ENCODE measurements around the gene POU2F1. TPM values are rescaled to one million over a fixed set of nuclear protein-coding genes. Genes with fewer than 3 reads are reported as not detected.

Gene POU2F1
- total and polyA plus RNA-seq, 5 donors from 2014 or later, result 5.2 to 35.3 (median 10.0) TPM

GRCh38 chr1:167467752-167468151 is 247.1 kb downstream of the POU2F1 start:
- ATAC-seq (ENCODE audit: low read depth in 2 of 2) (no peak), DNase-seq (no peak)
- H3K9me3 Mint-ChIP-seq, result no peaks in the 10 kb centered on the region
- no peaks in the 10 kb centered on the region for H3K9me3 ChIP-seq (ENCODE audit: control insufficient read depth in 2 of 2, low read length in 2 of 2)
- peak overlapping the region; percentile 10 to 65 (median 36) for H3K4me3 Mint-ChIP-seq
- peaks cover 83% of the 10 kb centered on the region for H3K4me1 ChIP-seq (ENCODE audit: control insufficient read depth, insufficient read depth, low read length, poor library complexity, severe bottlenecking)
- H3K4me3 ChIP-seq (ENCODE audit: low read depth, low read length), result no peak overlapping the region
- H3K36me3 Mint-ChIP-seq, result peaks cover 21% of the 10 kb centered on the region
- peaks cover 40 to 96% (median 71%) of the 10 kb centered on the region in 4 donors for H3K4me1 Mint-ChIP-seq
- H3K27me3 Mint-ChIP-seq, result no peaks in the 10 kb centered on the region
- peaks cover 51% of the 10 kb centered on the region for H3K36me3 ChIP-seq (ENCODE audit: control insufficient read depth, insufficient read depth, low read length)
- H3K27ac ChIP-seq (ENCODE audit: insufficient read depth, low read length, poor library complexity, severe bottlenecking), result peak overlapping the region; percentile 55
- H3K27me3 ChIP-seq (ENCODE audit: control insufficient read depth, insufficient read depth, low read length), result no peaks in the 10 kb centered on the region
- H3K27ac Mint-ChIP-seq, result peak overlapping the region; percentile 69 to 87 (median 81)

- no peak for ATAC-seq (ENCODE audit: low read depth in 2 of 2)
- DNase-seq, result no peak
- Mint-ChIP-seq H3K27ac (peak overlapping the region; percentile 81 to 96 (median 87)), H3K4me3 (peak overlapping the region; percentile 23 to 70 (median 52)), H3K27me3 (no peaks in the 10 kb centered on the region), H3K4me1 (peaks cover 50 to 96% (median 70%) of the 10 kb centered on the region in 4 donors), H3K9me3 (no peaks in the 10 kb centered on the region), H3K36me3 (peaks cover 14% of the 10 kb centered on the region)
- Histone ChIP-seq H3K36me3 (ENCODE audit: control insufficient read depth, insufficient read depth, low read length) (peaks cover 44% of the 10 kb centered on the region), H3K4me1 (ENCODE audit: control insufficient read depth, insufficient read depth, low read length, poor library complexity, severe bottlenecking) (peaks cover 83% of the 10 kb centered on the region), H3K9me3 (ENCODE audit: control insufficient read depth in 2 of 2, low read length in 2 of 2) (no peaks in the 10 kb centered on the region), H3K27ac (ENCODE audit: insufficient read depth, low read length, poor library complexity, severe bottlenecking) (peak overlapping the region; percentile 27), H3K27me3 (ENCODE audit: control insufficient read depth, insufficient read depth, low read length) (no peaks in the 10 kb centered on the region), H3K4me3 (ENCODE audit: low read depth, low read length) (peak overlapping the region; percentile 4)
Measured at GRCh38 chr1:167469280-167469965, 248.7 kb downstream of the POU2F1 start.

- no peaks in the 10 kb centered on the region for H3K27me3 Mint-ChIP-seq
- peak overlapping the region in 3 of 4 donors; percentile 48 to 50 (median 50) for H3K4me3 Mint-ChIP-seq
- Histone ChIP-seq H3K9me3 (ENCODE audit: control insufficient read depth in 2 of 2, low read length in 2 of 2) (no peaks in the 10 kb centered on the region), H3K27me3 (ENCODE audit: control insufficient read depth, insufficient read depth, low read length) (no peaks in the 10 kb centered on the region), H3K36me3 (ENCODE audit: control insufficient read depth, insufficient read depth, low read length) (peaks cover 33% of the 10 kb centered on the region), H3K27ac (ENCODE audit: insufficient read depth, low read length, poor library complexity, severe bottlenecking) (peak overlapping the region; percentile 48), H3K4me3 (ENCODE audit: low read depth, low read length) (no peak overlapping the region), H3K4me1 (ENCODE audit: control insufficient read depth, insufficient read depth, low read length, poor library complexity, severe bottlenecking) (peaks cover 85% of the 10 kb centered on the region)
- H3K36me3 Mint-ChIP-seq, result peaks cover 8% of the 10 kb centered on the region
- H3K27ac Mint-ChIP-seq, result peak overlapping the region; percentile 78 to 90 (median 88)
- no peak for DNase-seq
- ATAC-seq (ENCODE audit: low read depth in 2 of 2), result no peak
- H3K9me3 Mint-ChIP-seq, result no peaks in the 10 kb centered on the region
- peaks cover 41 to 96% (median 67%) of the 10 kb centered on the region in 4 donors for H3K4me1 Mint-ChIP-seq
Measured at GRCh38 chr1:167471568-167471967, 250.9 kb downstream of the POU2F1 start.

- H3K27me3 ChIP-seq (ENCODE audit: control insufficient read depth, insufficient read depth, low read length), result no peaks in the 10 kb centered on the region
- H3K4me3 ChIP-seq (ENCODE audit: low read depth, low read length), result peak overlapping the region; percentile 72
- peaks cover 22% of the 10 kb centered on the region for H3K36me3 Mint-ChIP-seq
- peak in 1 of 2 donors; percentile 13 for ATAC-seq (ENCODE audit: low read depth in 2 of 2)
- peaks cover 45 to 96% (median 70%) of the 10 kb centered on the region in 4 donors for H3K4me1 Mint-ChIP-seq
- H3K27ac Mint-ChIP-seq, result peak overlapping the region; percentile 78 to 98 (median 90)
- H3K27ac ChIP-seq (ENCODE audit: insufficient read depth, low read length, poor library complexity, severe bottlenecking), result peak overlapping the region; percentile 74
- DNase-seq, result no peak
- peak overlapping the region; percentile 39 to 84 (median 82) for H3K4me3 Mint-ChIP-seq
- H3K9me3 ChIP-seq (ENCODE audit: control insufficient read depth in 2 of 2, low read length in 2 of 2), result no peaks in the 10 kb centered on the region
- no peaks in the 10 kb centered on the region for H3K27me3 Mint-ChIP-seq
- H3K4me1 ChIP-seq (ENCODE audit: control insufficient read depth, insufficient read depth, low read length, poor library complexity, severe bottlenecking), result peaks cover 88% of the 10 kb centered on the region
- H3K9me3 Mint-ChIP-seq, result no peaks in the 10 kb centered on the region
- H3K36me3 ChIP-seq (ENCODE audit: control insufficient read depth, insufficient read depth, low read length), result peaks cover 30% of the 10 kb centered on the region
Measured at GRCh38 chr1:167472752-167473521, 252.3 kb downstream of the POU2F1 start.

GRCh38 chr1:167473761-167474160 is 253.1 kb downstream of the POU2F1 start:
- H3K9me3 Mint-ChIP-seq, result no peaks in the 10 kb centered on the region
- peak in 2 of 3 donors; percentile 33 to 52 for DNase-seq
- H3K4me3 Mint-ChIP-seq, result peak overlapping the region; percentile 79 to 87 (median 82)
- peak overlapping the region; percentile 72 for H3K4me3 ChIP-seq (ENCODE audit: low read depth, low read length)
- peaks cover 43 to 95% (median 68%) of the 10 kb centered on the region in 4 donors for H3K4me1 Mint-ChIP-seq
- peaks cover 29% of the 10 kb centered on the region for H3K36me3 Mint-ChIP-seq
- H3K27me3 Mint-ChIP-seq, result no peaks in the 10 kb centered on the region
- ATAC-seq (ENCODE audit: low read depth in 2 of 2), result peak; percentile 50 to 51
- no peaks in the 10 kb centered on the region for H3K27me3 ChIP-seq (ENCODE audit: control insufficient read depth, insufficient read depth, low read length)
- H3K27ac Mint-ChIP-seq, result peak overlapping the region; percentile 78 to 98 (median 90)
- H3K4me1 ChIP-seq (ENCODE audit: control insufficient read depth, insufficient read depth, low read length, poor library complexity, severe bottlenecking), result peaks cover 89% of the 10 kb centered on the region
- peak overlapping the region; percentile 74 for H3K27ac ChIP-seq (ENCODE audit: insufficient read depth, low read length, poor library complexity, severe bottlenecking)
- peaks cover 34% of the 10 kb centered on the region for H3K36me3 ChIP-seq (ENCODE audit: control insufficient read depth, insufficient read depth, low read length)
- no peaks in the 10 kb centered on the region for H3K9me3 ChIP-seq (ENCODE audit: control insufficient read depth in 2 of 2, low read length in 2 of 2)

- peak overlapping the region; percentile 72 for H3K4me3 ChIP-seq (ENCODE audit: low read depth, low read length)
- no peaks in the 10 kb centered on the region for H3K9me3 ChIP-seq (ENCODE audit: control insufficient read depth in 2 of 2, low read length in 2 of 2)
- Mint-ChIP-seq H3K27ac (peak overlapping the region; percentile 78 to 98 (median 90)), H3K27me3 (no peaks in the 10 kb centered on the region), H3K4me1 (peaks cover 46 to 94% (median 68%) of the 10 kb centered on the region in 4 donors), H3K9me3 (no peaks in the 10 kb centered on the region), H3K36me3 (peaks cover 27% of the 10 kb centered on the region), H3K4me3 (peak overlapping the region; percentile 79 to 87 (median 82))
- ATAC-seq (ENCODE audit: low read depth in 2 of 2) (peak; percentile 50 to 57), DNase-seq (peak; percentile 47 to 65 (median 55))
- peak overlapping the region; percentile 74 for H3K27ac ChIP-seq (ENCODE audit: insufficient read depth, low read length, poor library complexity, severe bottlenecking)
- H3K4me1 ChIP-seq (ENCODE audit: control insufficient read depth, insufficient read depth, low read length, poor library complexity, severe bottlenecking), result peaks cover 89% of the 10 kb centered on the region
- peaks cover 37% of the 10 kb centered on the region for H3K36me3 ChIP-seq (ENCODE audit: control insufficient read depth, insufficient read depth, low read length)
- H3K27me3 ChIP-seq (ENCODE audit: control insufficient read depth, insufficient read depth, low read length), result no peaks in the 10 kb centered on the region
Measured at GRCh38 chr1:167474191-167474641, 253.5 kb downstream of the POU2F1 start.

GRCh38 chr1:167476061-167476460 is 255.4 kb downstream of the POU2F1 start:
- Mint-ChIP-seq H3K27ac (peak overlapping the region in 2 of 3 donors; percentile 36 to 81), H3K36me3 (peaks cover 34% of the 10 kb centered on the region), H3K4me3 (peak overlapping the region in 3 of 4 donors; percentile 10 to 88 (median 57)), H3K27me3 (no peaks in the 10 kb centered on the region), H3K9me3 (no peaks in the 10 kb centered on the region), H3K4me1 (peaks cover 43 to 97% (median 72%) of the 10 kb centered on the region in 4 donors)
- Histone ChIP-seq H3K36me3 (ENCODE audit: control insufficient read depth, insufficient read depth, low read length) (peaks cover 48% of the 10 kb centered on the region), H3K9me3 (ENCODE audit: control insufficient read depth in 2 of 2, low read length in 2 of 2) (no peaks in the 10 kb centered on the region), H3K27me3 (ENCODE audit: control insufficient read depth, insufficient read depth, low read length) (no peaks in the 10 kb centered on the region), H3K4me1 (ENCODE audit: control insufficient read depth, insufficient read depth, low read length, poor library complexity, severe bottlenecking) (peaks cover 94% of the 10 kb centered on the region), H3K27ac (ENCODE audit: insufficient read depth, low read length, poor library complexity, severe bottlenecking) (peak overlapping the region; percentile 74), H3K4me3 (ENCODE audit: low read depth, low read length) (no peak overlapping the region)
- DNase-seq (no peak), ATAC-seq (ENCODE audit: low read depth in 2 of 2) (no peak)

Data from CD4-positive, CD25-positive, alpha-beta regulatory T cell (primary cell).